COR-L47 (cell line): ENCODE measurements around the gene IBA57.
"Not testable (repeated sequence)": the region's sequence is repeated elsewhere in the genome, so short reads cannot be mapped to it uniquely, and the experiment has no call there.

Experiments
- DNase-seq: peaks from one replicate; lab custom pipeline; 2025; lab: John Stamatoyannopoulos, UW

Gene IBA57

GRCh38 chr1:228212966-228213844 is 47.6 kb downstream of the IBA57 start:
- DNase-seq, result peak; percentile 76

DNA sequence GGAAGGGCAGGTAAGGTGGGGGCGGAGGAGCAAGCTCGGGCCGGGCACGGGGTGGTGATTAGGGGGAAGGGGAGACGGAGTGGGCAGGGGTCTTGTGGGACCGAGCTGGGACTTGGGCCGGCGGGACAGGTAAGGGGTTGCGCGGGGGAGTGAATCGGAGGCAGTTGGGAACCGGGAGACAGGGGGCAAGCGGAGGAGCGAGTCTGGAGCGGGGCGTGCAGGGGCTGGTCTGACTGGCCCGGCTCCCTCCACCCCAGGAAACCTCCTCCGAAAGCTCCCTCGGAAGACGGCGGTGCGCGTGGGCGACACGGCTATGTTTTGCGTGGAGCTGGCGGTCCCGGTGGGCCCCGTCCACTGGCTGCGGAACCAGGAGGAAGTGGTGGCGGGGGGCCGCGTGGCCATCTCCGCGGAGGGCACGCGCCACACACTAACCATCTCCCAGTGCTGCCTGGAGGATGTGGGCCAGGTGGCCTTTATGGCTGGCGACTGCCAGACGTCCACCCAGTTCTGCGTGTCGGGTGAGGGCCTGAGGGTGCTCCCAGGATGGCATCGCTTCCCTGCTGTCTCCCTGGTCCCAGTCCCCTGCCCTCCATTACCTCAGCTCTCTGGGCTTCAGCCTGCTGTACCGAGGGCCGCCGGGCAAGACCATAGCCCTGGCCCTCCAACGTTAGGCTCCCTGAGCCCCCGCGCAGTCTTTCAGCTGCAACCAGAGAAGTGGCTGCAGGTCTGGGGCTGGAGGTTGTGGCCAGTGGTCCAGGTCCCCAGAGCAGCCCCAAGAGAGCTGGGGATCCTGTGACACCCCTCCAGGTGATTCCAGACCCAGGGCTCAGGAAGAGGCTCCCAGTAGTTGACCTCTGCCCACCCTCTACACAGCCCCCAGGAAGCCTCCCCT is 48.6 kb downstream of the IBA57 start:
- DNase-seq, result no peak

DNA sequence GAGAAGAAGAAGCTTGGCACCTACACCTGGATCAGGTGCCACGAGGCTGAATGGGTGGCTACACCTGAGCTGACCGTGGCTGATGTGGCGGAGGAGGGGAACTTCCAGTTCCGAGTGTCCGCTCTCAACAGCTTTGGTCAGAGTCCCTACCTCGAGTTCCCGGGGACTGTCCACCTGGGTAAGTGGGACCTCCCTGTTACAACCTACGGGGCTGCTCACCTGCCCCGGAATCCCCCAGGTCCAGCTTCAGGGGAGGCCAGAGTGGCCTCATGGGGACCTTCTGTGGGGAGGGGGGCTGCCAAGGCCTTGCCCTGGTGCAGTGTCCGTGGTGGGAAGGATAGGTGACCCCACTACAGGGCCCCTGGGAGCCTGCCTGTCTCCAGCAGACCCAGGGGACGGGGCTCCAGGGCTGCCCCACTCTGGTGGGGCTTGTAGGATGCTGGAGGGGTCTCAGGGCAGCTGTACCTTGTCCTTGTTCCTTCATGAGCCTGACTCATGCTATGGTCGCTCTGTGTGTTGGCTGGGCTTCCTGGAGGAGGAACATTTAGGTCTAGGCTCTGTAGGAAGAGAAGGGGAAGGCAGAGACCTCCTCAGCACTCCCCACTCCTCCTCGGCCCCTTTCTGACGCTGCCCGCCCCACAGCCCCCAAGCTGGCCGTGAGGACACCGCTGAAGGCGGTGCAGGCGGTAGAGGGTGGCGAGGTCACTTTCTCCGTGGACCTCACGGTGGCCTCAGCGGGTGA is 49.5 kb downstream of the IBA57 start:
- DNase-seq, result no peak

DNA sequence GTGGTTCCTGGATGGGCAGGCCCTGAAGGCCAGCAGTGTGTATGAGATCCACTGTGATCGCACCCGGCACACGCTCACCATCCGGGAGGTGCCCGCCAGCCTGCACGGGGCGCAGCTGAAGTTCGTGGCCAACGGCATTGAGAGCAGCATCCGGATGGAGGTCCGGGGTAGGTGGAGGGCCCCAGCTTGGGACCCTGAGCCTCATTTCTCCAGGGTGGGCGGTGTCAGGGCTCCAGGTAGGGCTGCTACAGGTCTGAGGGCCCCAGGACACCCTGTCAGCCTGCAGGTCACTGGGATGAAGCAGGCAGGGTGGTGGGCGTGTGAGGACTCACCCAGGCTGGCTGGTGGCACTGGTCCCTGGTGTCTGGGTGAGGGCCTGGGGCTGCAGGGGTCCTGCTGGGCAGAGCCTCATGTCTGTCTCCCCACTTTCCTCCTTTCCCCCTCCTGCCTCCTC is 50.1 kb downstream of the IBA57 start:
- DNase-seq, result no peak

GRCh38 chr1:228216371-228217320 is 51.0 kb downstream of the IBA57 start:
- DNase-seq, result no peak

DNA sequence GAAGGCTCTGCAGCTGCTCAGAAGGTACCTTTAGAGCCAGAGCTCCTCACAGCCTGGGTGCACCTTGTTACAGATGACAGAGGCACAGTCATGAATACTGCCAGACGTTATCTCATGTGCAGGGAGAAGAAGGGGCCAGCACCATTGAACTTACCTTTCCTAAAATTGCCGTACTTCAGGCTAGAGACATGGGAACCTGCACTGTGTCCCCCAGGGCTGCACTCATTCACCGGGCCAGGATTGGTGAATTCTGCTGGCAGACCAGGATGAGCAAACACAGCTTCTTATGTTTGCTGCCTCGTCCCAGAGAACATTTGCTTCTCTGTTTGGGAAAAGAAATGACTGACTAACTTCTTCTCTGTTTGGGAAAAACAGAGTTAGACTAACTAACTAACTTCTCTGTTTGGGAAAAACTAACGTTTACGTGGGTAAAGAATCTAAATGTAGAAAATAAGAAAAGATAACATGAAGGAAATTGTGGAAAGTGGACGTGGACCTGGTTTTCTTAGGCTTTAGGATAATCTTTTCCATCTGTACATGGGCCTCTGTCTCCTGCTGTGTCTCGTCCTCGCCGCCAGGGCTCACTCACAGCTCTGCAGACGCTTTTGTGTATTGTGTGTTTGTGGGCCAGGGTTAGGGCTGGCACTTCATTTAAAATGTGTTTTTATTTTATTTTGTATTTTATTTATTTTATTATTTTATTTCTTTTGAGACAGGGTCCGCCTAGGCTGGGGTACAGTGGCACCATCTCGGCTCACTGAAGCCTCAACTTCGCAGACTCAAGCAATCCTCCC is 52.1 kb downstream of the IBA57 start:
- DNase-seq, result no peak

DNA sequence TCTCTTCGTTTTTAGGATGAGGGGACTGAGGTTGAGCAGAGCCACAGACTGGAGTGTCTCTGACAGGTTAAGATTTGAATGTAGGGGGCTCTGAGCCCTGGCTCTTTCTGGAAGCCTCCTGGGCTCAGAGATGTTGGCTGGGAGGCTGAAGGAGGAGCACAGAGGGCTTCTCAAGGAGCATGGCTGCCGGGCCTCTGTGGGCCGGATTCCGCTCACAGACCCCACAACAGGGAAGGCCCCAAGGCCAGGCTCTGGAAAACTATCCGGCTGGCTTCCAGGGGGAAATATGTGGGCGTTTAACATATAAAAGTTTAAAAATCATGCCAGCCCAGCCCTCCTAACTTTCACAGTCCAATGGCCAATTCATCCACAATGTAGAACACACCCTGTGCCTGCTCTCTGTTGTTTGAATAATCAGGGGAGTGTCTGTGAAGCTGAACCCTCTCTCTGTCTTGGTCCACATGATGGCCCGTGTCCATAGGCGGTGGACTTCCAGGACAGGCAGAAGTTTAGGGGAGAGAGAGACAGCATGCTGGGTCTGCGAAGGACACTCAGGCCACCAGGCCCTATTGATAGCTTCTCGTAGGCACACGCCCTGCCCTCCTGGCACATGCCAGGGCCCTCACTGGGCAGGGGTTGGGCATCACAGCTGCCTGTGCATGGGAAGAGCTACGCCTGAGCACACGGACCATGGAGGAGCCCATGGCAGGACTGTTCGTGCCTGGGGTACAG is 53.1 kb downstream of the IBA57 start:
- DNase-seq, result no peak

DNA sequence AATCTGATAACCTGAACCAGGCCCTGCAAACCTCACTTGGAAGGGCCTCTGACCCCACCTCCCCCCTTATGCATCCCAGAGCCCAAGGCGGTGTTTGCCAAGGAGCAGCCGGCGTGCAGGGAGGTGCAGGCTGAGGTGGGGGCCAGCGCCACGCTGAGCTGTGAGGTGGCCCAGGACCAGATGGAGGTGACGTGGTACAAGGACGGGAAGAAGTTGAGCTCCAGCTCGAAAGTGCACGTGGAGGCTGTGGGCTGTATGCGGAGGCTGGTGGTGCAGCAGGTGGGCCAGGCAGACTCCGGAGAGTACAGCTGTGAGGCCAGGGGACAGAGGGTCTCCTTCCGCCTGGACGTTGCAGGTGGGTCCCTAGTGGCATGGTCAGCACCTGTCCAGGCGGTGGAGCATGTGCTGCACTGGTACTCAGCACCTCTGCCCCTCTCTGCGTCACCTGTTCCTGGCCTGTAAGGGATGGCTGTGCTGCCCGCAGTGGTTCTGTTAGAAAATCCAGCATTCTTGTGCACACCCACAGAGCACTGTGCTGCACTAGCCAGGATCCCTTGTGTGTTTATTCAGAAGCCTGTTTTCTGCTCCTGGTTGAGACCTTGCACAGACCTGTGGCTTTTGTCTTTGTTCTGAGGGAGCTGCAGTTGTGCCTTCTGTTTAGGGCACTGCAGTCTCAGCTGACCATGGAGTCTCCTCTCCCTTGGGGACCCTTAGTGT is 53.8 kb downstream of the IBA57 start:
- no peak for DNase-seq

- DNase-seq, result no peak
Observed at GRCh38 chr1:228219962-228220780, 54.6 kb downstream of the IBA57 start.

DNA sequence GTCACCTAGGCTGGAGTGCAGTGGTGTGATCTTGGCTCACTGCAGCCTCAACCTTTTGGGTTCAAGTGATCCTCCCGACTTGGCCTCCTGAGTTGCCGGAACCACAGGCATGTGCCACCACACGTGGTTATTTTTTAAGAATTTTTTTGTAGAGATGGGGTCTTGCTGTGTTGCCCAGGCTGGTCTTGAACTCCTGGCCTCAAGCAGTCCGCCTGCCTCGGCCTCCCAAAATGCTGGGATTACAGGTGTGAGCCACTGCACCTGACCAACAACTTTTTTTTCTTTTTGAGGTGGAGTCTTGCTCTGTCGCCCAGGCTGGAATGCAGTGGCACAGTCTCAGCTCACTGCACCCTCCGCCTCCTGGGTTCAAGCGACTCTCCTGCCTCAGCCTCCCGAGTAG is 55.5 kb downstream of the IBA57 start:
- DNase-seq, result not testable (repeated sequence)

- DNase-seq, result no peak
Observed at GRCh38 chr1:228222548-228222947, 56.9 kb downstream of the IBA57 start.

DNA sequence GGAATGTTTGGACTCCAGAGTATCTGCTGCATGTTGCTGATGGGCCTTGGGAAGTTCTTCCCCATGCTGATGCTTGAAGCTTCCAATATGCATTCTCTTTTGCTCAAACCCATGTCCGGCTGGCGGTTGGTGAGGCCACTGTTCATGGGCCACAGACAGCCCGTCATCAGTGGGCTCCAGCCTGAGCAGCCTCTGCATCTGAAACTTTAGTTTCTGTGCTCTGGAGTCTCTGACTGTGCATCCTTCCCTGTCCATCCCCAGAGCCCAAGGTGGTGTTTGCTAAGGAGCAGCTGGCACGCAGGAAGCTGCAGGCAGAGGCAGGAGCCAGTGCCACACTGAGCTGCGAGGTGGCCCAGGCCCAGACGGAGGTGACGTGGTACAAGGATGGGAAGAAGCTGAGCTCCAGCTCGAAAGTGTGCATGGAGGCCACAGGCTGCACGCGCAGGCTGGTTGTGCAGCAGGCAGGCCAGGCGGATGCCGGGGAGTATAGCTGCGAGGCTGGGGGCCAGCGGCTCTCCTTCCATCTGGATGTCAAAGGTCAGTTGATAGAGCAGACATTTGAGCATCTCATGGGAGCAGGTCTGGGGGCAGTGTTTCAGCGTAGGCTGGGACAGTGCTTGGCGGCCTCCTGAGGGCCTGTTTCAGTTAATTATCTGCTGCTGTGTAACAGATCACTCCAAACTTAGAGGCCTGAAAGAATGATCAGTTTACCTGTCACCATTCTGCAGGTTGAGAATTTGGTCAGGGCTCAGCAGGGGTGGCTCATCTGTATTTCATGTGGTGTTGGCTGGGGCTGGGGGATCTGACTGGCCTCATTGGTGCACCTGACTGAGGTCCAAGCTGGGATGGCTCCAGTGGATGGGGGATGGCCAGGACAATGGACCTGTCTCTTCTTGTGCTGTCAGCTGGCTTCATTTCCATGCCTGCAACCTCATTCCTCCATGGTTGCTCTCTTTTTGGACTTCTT is 58.9 kb downstream of the IBA57 start:
- DNase-seq, result no peak

GRCh38 chr1:228225165-228225710 is 59.6 kb downstream of the IBA57 start:
- DNase-seq, result no peak

- no peak for DNase-seq
Observed at GRCh38 chr1:228225740-228226139, 60.1 kb downstream of the IBA57 start.

GRCh38 chr1:228226141-228226874 is 60.7 kb downstream of the IBA57 start:
- DNase-seq, result no peak
